NCI-H1436 treated with DMSO at 0.1 percent for 48 hours (cell line): Measurements from ENCODE around the gene FETUB.

Experiments used
- DNase-seq: peaks from one replicate; lab custom pipeline; 2025; lab: John Stamatoyannopoulos, UW

FETUB gene

GRCh38 chr3:186635532-186635931, 4.7 kb upstream of the FETUB start:
- DNase-seq, result no peak

- DNase-seq, result no peak
These were observed 3.7 kb upstream of the FETUB start for GRCh38 chr3:186636536-186636935.

GRCh38 chr3:186637686-186638085, 2.5 kb upstream of the FETUB start:
- DNase-seq, result no peak

- DNase-seq, result no peak
These were observed 1.9 kb upstream of the FETUB start for GRCh38 chr3:186638259-186638658.

- no peak for DNase-seq
These were observed 247 bp downstream of the FETUB start for GRCh38 chr3:186640473-186640818.

GRCh38 chr3:186640929-186641328, 730 bp downstream of the FETUB start:
- DNase-seq, result no peak

GRCh38 chr3:186642014-186642413, 1.8 kb downstream of the FETUB start:
- no peak for DNase-seq

GRCh38 chr3:186643493-186643892, 3.3 kb downstream of the FETUB start:
- DNase-seq, result no peak

GRCh38 chr3:186644683-186645082, 4.5 kb downstream of the FETUB start:
- no peak for DNase-seq

- DNase-seq, result no peak
These were observed 5.9 kb downstream of the FETUB start for GRCh38 chr3:186646106-186646505.

GRCh38 chr3:186646841-186647240, 6.6 kb downstream of the FETUB start:
- DNase-seq, result no peak

GRCh38 chr3:186648851-186649250, 8.7 kb downstream of the FETUB start:
- DNase-seq, result no peak

GRCh38 chr3:186651678-186652215, 11.5 kb downstream of the FETUB start:
- DNase-seq, result no peak

- DNase-seq, result no peak
These were observed 13.0 kb downstream of the FETUB start for GRCh38 chr3:186653080-186653707.

GRCh38 chr3:186653984-186654383, 13.8 kb downstream of the FETUB start:
- no peak for DNase-seq

- no peak for DNase-seq
These were observed 23.3 kb downstream of the FETUB start for GRCh38 chr3:186663361-186664118.

GRCh38 chr3:186664119-186664495, 23.9 kb downstream of the FETUB start:
- DNase-seq, result no peak

GRCh38 chr3:186664506-186664905, 24.3 kb downstream of the FETUB start:
- DNase-seq, result no peak

- DNase-seq, result no peak
These were observed 25.5 kb downstream of the FETUB start, which contains the start of gene HRG for GRCh38 chr3:186665625-186666188. Gene HRG (plus strand): TSS chr3:186666014. CDS start chr3:186666032, 18 bp downstream.

- DNase-seq, result no peak
These were observed 28.2 kb downstream of the FETUB start for GRCh38 chr3:186668426-186668825.

GRCh38 chr3:186669378-186670084, 29.3 kb downstream of the FETUB start:
- DNase-seq, result no peak

GRCh38 chr3:186670155-186670554, 30.0 kb downstream of the FETUB start:
- no peak for DNase-seq

GRCh38 chr3:186671051-186671450, 30.9 kb downstream of the FETUB start:
- DNase-seq, result no peak
